ENCODE results near the gene SIRT7.
"Not testable (repeated sequence)": the region's sequence is repeated elsewhere in the genome, so short reads cannot be mapped to it uniquely, and the experiment has no call there.

The SIRT7 gene

GRCh38 chr17:81954131-81955057 is 36.4 kb upstream of the SIRT7 start:
- no peak for DNase-seq (ENCODE audit: low spot score)

GRCh38 chr17:81953443-81953842 is 35.5 kb upstream of the SIRT7 start:
- DNase-seq (ENCODE audit: low spot score): not testable (repeated sequence)

- DNase-seq (ENCODE audit: low spot score): no peak
These were observed 34.8 kb upstream of the SIRT7 start for GRCh38 chr17:81952792-81953228.

GRCh38 chr17:81951785-81952684 is 34.1 kb upstream of the SIRT7 start:
- DNase-seq (ENCODE audit: low spot score): no peak

GRCh38 chr17:81950501-81950900 is 32.5 kb upstream of the SIRT7 start:
- DNase-seq (ENCODE audit: low spot score): no peak

- DNase-seq (ENCODE audit: low spot score): no peak
These were observed 30.8 kb upstream of the SIRT7 start for GRCh38 chr17:81948635-81949378.

GRCh38 chr17:81947189-81947588 is 29.2 kb upstream of the SIRT7 start, which contains the start of gene MYADML2:
Gene MYADML2, minus strand, starts transcription at chr17:81947233. Its CDS starts 5,492 bp downstream, at chr17:81941741.
- no peak for DNase-seq (ENCODE audit: low spot score)

- DNase-seq (ENCODE audit: low spot score): no peak
These were observed 26.9 kb upstream of the SIRT7 start for GRCh38 chr17:81944858-81945257.

GRCh38 chr17:81942167-81942553 is 24.2 kb upstream of the SIRT7 start:
- no peak for DNase-seq (ENCODE audit: low spot score)

- DNase-seq (ENCODE audit: low spot score): no peak
These were observed 23.6 kb upstream of the SIRT7 start for GRCh38 chr17:81941484-81942166.

- DNase-seq (ENCODE audit: low spot score): no peak
These were observed 22.8 kb upstream of the SIRT7 start for GRCh38 chr17:81940538-81941483.

GRCh38 chr17:81939881-81940385 is 22.0 kb upstream of the SIRT7 start:
- DNase-seq (ENCODE audit: low spot score): no peak

- no peak for DNase-seq (ENCODE audit: low spot score)
These were observed 21.2 kb upstream of the SIRT7 start for GRCh38 chr17:81939218-81939617.

GRCh38 chr17:81935709-81936084 is 17.7 kb upstream of the SIRT7 start:
- no peak for DNase-seq (ENCODE audit: low spot score)

GRCh38 chr17:81934850-81935708 is 17.1 kb upstream of the SIRT7 start:
- no peak for DNase-seq (ENCODE audit: low spot score)

GRCh38 chr17:81934098-81934757 is 16.3 kb upstream of the SIRT7 start:
- no peak for DNase-seq (ENCODE audit: low spot score)

- DNase-seq (ENCODE audit: low spot score): no peak
These were observed 15.3 kb upstream of the SIRT7 start for GRCh38 chr17:81933178-81933699.

- no peak for DNase-seq (ENCODE audit: low spot score)
These were observed 14.5 kb upstream of the SIRT7 start for GRCh38 chr17:81932333-81932983.
